Thyroid gland (tissue), 4 donors: ENCODE measurements around the gene CROCC2. TPM values are rescaled to one million over a fixed set of nuclear protein-coding genes. Genes with fewer than 3 reads are reported as not detected.

Experiments used
- DNase-seq, 2 donors: peaks; one replicate each; pipeline ENCODE4 v3.0.0-alpha.2; 2019
- H3K27ac ChIP-seq, 3 donors: fragments of 200-600 bp; sonication (generic); 1 replicate in 2 of 3; 2 replicates in 1 of 3; pipeline ENCODE4 v1.5.1; 2016 to 2019; ENCODE audit warnings: mild to moderate bottlenecking in 1 of 3, moderate library complexity in 1 of 3
- H3K27me3 ChIP-seq: fragments of 200-600 bp; sonication (generic); one replicate; pipeline ENCODE4 v1.5.1; 2019
- H3K36me3 ChIP-seq, 2 donors: fragments of 200-600 bp; sonication (generic); one replicate each; pipeline ENCODE4 v1.5.1; 2016 to 2019
- H3K4me1 ChIP-seq, 2 donors: fragments of 200-600 bp; sonication (generic); one replicate each; pipeline ENCODE4 v1.5.1; 2017 to 2019
- H3K4me3 ChIP-seq, 3 donors: fragments of 200-600 bp; sonication (generic); replicated peaks in 1 of 3; 1 replicate in 2 of 3; 2 replicates in 1 of 3; pipeline ENCODE4 v1.5.1; 2016; ENCODE audit warnings: mild to moderate bottlenecking in 1 of 3
- H3K9me3 ChIP-seq: fragments of 200-600 bp; sonication (generic); one replicate; pipeline ENCODE4 v1.5.1; 2017
- POLR2A ChIP-seq, 2 donors: fragments of 450-650 bp; IDR thresholded peaks; one replicate each; pipeline ENCODE4 v1.6.1; 2017; ENCODE audit warnings: antibody characterized with exemption in 2 of 2, mild to moderate bottlenecking in 2 of 2, moderate library complexity in 1 of 2
- WGBS, 2 donors: methylation state at CpG; one replicate each; pipeline ENCODE4 v1.1.5; 2017; 5-methylcytosine and 5-hydroxymethylcytosine counted together
- intact Hi-C: fragments of 100-400 bp; cut with DNase I; formaldehyde crosslinking; loops from one replicate; pipeline ENCODE4 v1.15.1; 2023
- total RNA-seq, 4 donors: library from RNA; depleted of rRNA; stranded (reverse); fragments of >200 nt; gene quantifications; one replicate each; pipeline ENCODE4 v1.2.3, GENCODE V29; 2016
- TF ChIP-seq, protein P1 (sequence below), 6 experiments: fragments of 200-600 bp in 3 of 6; fragments of 450-650 bp in 3 of 6; sonication (generic) in 3 of 6; IDR thresholded peaks; one replicate each; pipeline ENCODE4 v1.5.1; 2016 to 2019; ENCODE audit warnings: antibody characterized with exemption in 6 of 6, mild to moderate bottlenecking in 2 of 6, inconsistent platforms in 1 of 6, moderate library complexity in 1 of 6

Gene CROCC2
- total RNA-seq, 4 donors from 2014 or later = not detected

DNA sequence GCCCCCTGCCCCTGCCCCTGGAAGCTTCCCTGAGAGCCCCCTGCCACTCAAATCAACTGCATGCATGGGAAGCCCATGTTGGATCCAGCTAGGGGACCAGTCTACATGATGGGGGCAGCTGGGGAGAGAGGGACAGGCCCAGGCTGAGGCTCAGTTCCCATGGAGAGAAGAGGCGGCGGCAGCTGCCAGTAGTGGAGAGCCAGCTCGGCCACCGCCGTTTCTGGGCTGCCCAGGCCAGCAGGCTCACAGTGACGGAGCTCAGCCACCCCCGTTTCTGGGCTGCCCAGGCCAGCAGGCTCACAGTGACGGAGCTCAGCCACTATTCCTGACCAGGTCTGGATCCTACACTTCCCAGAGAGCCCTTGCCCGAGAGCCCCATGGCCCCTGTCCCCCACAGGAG lies 13.8 kb upstream of the CROCC2 start:
- Histone ChIP-seq H3K4me1 (peaks cover 0 to 11% of the 10 kb centered on the region in 2 donors), H3K27me3 (no peaks in the 10 kb centered on the region), H3K27ac (no peak overlapping the region), H3K36me3 (no peaks in the 10 kb centered on the region), H3K9me3 (no peaks in the 10 kb centered on the region), H3K4me3 (no peak overlapping the region)
- TF ChIP-seq, protein P1, sequence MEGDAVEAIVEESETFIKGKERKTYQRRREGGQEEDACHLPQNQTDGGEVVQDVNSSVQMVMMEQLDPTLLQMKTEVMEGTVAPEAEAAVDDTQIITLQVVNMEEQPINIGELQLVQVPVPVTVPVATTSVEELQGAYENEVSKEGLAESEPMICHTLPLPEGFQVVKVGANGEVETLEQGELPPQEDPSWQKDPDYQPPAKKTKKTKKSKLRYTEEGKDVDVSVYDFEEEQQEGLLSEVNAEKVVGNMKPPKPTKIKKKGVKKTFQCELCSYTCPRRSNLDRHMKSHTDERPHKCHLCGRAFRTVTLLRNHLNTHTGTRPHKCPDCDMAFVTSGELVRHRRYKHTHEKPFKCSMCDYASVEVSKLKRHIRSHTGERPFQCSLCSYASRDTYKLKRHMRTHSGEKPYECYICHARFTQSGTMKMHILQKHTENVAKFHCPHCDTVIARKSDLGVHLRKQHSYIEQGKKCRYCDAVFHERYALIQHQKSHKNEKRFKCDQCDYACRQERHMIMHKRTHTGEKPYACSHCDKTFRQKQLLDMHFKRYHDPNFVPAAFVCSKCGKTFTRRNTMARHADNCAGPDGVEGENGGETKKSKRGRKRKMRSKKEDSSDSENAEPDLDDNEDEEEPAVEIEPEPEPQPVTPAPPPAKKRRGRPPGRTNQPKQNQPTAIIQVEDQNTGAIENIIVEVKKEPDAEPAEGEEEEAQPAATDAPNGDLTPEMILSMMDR (IDR thresholded peaks at IDR 0.05) = no peak
- no peak for TF ChIP-seq POLR2A (IDR thresholded peaks at IDR 0.05)
- no peak for DNase-seq
- intact Hi-C loops = no loop called here
- 80 to 89% methylated on average over 3 to 5 of the region's 9 CpGs for WGBS, 2 donors

DNA sequence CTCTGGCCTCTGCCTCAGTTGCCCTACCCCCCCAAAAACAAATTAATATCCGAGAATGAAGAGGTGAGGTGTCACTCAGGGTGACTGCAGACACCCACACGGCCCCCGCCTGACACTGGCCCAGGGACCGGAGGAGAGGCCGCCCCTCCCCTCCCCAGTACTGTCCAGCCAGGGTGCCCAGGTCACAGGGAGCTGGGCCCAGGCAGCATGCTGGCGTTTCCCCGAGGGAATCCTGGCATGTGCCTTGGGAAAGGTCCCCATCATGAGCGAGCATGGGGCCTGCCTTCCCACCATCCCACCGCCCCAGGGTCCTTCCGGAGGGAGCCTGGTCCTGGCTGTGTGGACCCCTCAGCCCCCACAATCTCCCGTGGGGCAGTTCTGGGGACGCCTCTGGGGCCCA lies 13.2 kb upstream of the CROCC2 start:
- Histone ChIP-seq H3K36me3 (no peaks in the 10 kb centered on the region), H3K9me3 (no peaks in the 10 kb centered on the region), H3K4me1 (peaks cover 0 to 11% of the 10 kb centered on the region in 2 donors), H3K27ac (no peak overlapping the region), H3K27me3 (no peaks in the 10 kb centered on the region), H3K4me3 (no peak overlapping the region)
- no peak for DNase-seq
- TF ChIP-seq POLR2A (IDR thresholded peaks at IDR 0.05) = no peak
- TF ChIP-seq, protein P1 (IDR thresholded peaks at IDR 0.05) = no peak
- 86 to 87% methylated on average over 1 to 10 of the region's 12 CpGs for WGBS, 2 donors
- intact Hi-C loops = no loop called here

DNA sequence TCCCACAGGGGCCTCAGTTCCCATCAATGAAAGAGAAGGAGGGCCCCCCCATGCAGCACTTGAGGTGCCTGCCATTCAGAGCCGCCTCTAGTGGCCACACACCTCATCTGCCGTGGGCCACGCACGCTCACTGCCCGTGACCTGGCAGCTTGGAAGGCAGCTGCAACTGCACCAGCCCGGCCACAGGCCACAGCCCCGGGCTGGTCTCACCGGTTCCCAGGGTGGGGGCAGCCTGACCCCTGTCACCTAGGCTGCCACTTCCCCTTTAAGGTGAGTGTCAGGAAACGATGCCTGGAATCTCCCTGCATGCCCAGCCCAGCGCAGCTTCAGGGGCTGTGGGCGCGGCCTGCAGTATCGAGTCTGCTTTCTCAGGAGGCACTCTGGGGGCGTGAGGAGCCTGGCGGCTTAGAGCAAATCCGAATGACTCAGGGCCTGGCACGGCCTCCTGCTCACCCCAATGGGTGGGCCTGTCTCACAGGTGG lies 12.7 kb upstream of the CROCC2 start:
- Histone ChIP-seq H3K9me3 (no peaks in the 10 kb centered on the region), H3K4me3 (no peak overlapping the region)
- no peak for DNase-seq

DNA sequence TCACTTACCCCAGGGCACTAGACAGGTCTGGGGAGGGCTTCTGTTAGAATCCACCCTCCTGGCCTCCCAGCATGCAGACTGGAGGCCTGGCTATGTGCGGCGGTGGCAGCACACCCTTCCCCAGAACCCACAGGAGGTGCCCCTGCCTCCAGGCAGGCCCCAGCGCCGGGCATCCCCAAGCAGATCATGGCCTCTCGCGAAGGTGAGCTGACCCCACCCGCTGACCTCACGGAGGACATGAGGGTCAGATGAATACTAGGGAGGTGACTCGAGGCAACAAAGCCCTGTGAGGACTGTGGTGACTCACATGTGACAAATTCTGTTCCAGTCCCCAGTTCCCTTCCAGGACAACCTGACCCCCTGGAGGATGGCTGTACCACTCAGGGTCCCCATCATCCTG lies 12.1 kb upstream of the CROCC2 start:
- H3K4me3 ChIP-seq = no peak overlapping the region
- intact Hi-C loops = no loop called here

More for the DNA sequence above, 12.7 kb upstream of the CROCC2 start:
- TF ChIP-seq, protein P1 (IDR thresholded peaks at IDR 0.05) = no peak
- no peak for TF ChIP-seq POLR2A (IDR thresholded peaks at IDR 0.05)
- intact Hi-C loops = no loop called here
- Histone ChIP-seq H3K27me3 (no peaks in the 10 kb centered on the region), H3K27ac (no peak overlapping the region), H3K36me3 (no peaks in the 10 kb centered on the region), H3K4me1 (peaks cover 0 to 11% of the 10 kb centered on the region in 2 donors)
- 49% methylated on average over 12 to 14 of the region's 17 CpGs for WGBS, 2 donors

DNA sequence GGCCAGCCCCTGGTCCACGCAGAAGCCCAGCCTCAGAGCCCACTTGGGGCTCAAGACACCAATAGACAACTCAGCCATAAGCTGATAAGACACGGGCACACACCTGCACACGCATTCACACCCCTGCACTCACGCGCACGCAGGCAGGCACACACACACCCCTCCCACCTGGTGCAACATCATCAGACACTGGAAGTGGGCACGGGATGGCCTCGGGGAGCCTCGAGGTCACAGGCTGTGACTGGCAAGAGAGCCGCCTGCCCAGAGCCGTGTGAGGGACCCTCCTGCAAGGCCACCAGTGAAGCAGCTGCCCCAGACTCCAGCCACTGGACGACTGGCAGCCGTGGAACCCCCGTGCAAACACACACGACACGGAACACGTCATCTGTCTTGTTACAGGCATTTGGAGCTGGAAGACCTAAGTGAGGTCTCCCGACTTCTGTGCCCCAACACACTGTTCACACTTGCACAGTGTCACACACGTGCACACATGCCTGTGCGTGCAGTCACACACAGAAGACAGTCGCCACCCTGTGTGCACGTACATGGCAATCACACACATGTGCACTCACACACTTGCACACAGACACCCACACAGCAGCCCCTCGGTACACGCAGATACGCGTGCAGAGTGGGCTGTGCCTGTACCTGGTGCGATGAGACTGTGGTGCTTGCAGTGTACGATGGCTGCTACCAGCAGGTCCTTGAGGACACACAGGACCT lies 11.1 kb upstream of the CROCC2 start:
- WGBS, 2 donors = 85 to 91% methylated on average over 16 to 19 of the region's 28 CpGs
- Histone ChIP-seq H3K9me3 (no peaks in the 10 kb centered on the region), H3K4me3 (no peak overlapping the region), H3K27ac (no peak overlapping the region), H3K36me3 (no peaks in the 10 kb centered on the region), H3K4me1 (peaks cover 0 to 20% of the 10 kb centered on the region in 2 donors), H3K27me3 (no peaks in the 10 kb centered on the region)
- no peak for DNase-seq
- intact Hi-C loops = no loop called here
- no peak for TF ChIP-seq POLR2A (IDR thresholded peaks at IDR 0.05)
- TF ChIP-seq, protein P1 (IDR thresholded peaks at IDR 0.05) = no peak

More for the DNA sequence above, 12.1 kb upstream of the CROCC2 start:
- TF ChIP-seq POLR2A (IDR thresholded peaks at IDR 0.05) = no peak
- TF ChIP-seq, protein P1 (IDR thresholded peaks at IDR 0.05) = no peak
- no peak overlapping the region for H3K27ac ChIP-seq
- H3K9me3 ChIP-seq = no peaks in the 10 kb centered on the region
- 82% methylated on average over 5 of the region's 9 CpGs; no CpG with 5 or more reads in 1 of the 2 donors for WGBS, 2 donors
- H3K27me3 ChIP-seq = no peaks in the 10 kb centered on the region
- H3K4me1 ChIP-seq = peaks cover 0 to 15% of the 10 kb centered on the region in 2 donors
- DNase-seq = no peak
- H3K36me3 ChIP-seq = no peaks in the 10 kb centered on the region
